ENCODE data around the gene VGLL4. TPM values are rescaled to one million over a fixed set of nuclear protein-coding genes. Genes with fewer than 3 reads are reported as not detected.

The VGLL4 gene
- polyA plus RNA-seq, 3 donors, result 8.5 to 13.2 (median 10.0) TPM

- H3K9me3 ChIP-seq (replicated peaks in 1 of 2; ENCODE audit: control insufficient read depth in 1 of 2, insufficient read depth in 1 of 2, low read length in 2 of 2), result no peaks in the 10 kb centered on the region
- H3K4me3 ChIP-seq (replicated peaks in 1 of 3; ENCODE audit: low read depth in 2 of 3, low read length in 3 of 3), result no peak overlapping the region
- H2AFZ ChIP-seq (ENCODE audit: insufficient read depth, low read depth, low read length, poor library complexity, severe bottlenecking), result no peak overlapping the region
- H4K20me1 ChIP-seq (ENCODE audit: insufficient read depth, low read length), result no peaks in the 10 kb centered on the region
- H3K27me3 ChIP-seq (ENCODE audit: control insufficient read depth in 2 of 2, insufficient read depth in 2 of 2, low read length in 2 of 2), result no peaks in the 10 kb centered on the region
- WGBS (ENCODE audit: insufficient coverage), result 95% methylated on average over 10 of the region's 14 CpGs
- Mint-ChIP-seq H3K9me3 (peaks cover 0 to 1% (median 0%) of the 10 kb centered on the region in 7 donors), H3K27me3 (ENCODE audit: low read depth in 3 of 3) (peaks cover 0 to 2% (median 0%) of the 10 kb centered on the region in 3 donors), H3K4me3 (no peak overlapping the region), H3K36me3 (no peaks in the 10 kb centered on the region), H3K4me1 (no peaks in the 10 kb centered on the region), H3K27ac (no peak overlapping the region)
- no peaks in the 10 kb centered on the region for H3K4me1 ChIP-seq (ENCODE audit: control insufficient read depth in 1 of 2, insufficient read depth in 2 of 2, low read length in 2 of 2)
- no peak overlapping the region for H3K27ac ChIP-seq (ENCODE audit: low read depth in 1 of 2, low read length in 2 of 2)
- H3K4me2 ChIP-seq (replicated peaks; ENCODE audit: extremely low read depth, low read length, poor library complexity, severe bottlenecking), result no peak overlapping the region
- no peaks in the 10 kb centered on the region for H3K36me3 ChIP-seq (replicated peaks in 1 of 2; ENCODE audit: control insufficient read depth in 1 of 2, insufficient read depth in 2 of 2, low read length in 2 of 2)
- H3K9ac ChIP-seq (ENCODE audit: insufficient read depth, low read length, poor library complexity, severe bottlenecking), result no peak overlapping the region
- H3K79me2 ChIP-seq (ENCODE audit: insufficient read depth, low read length), result no peaks in the 10 kb centered on the region
- intact Hi-C loops (cut with micrococcal nuclease), result no loop called here
- no peak for DNase-seq
- TF ChIP-seq CTCF (IDR thresholded peaks at IDR 0.05), result no peak
Measured at GRCh38 chr3:11680509-11680908, 36.8 kb upstream of the VGLL4 start.

- Histone ChIP-seq H3K27ac (ENCODE audit: low read depth in 1 of 2, low read length in 2 of 2) (no peak overlapping the region), H3K9me3 (replicated peaks in 1 of 2; ENCODE audit: control insufficient read depth in 1 of 2, insufficient read depth in 1 of 2, low read length in 2 of 2) (no peaks in the 10 kb centered on the region), H3K4me1 (ENCODE audit: control insufficient read depth in 1 of 2, insufficient read depth in 2 of 2, low read length in 2 of 2) (no peaks in the 10 kb centered on the region), H2AFZ (ENCODE audit: insufficient read depth, low read depth, low read length, poor library complexity, severe bottlenecking) (no peak overlapping the region), H3K36me3 (replicated peaks in 1 of 2; ENCODE audit: control insufficient read depth in 1 of 2, insufficient read depth in 2 of 2, low read length in 2 of 2) (no peaks in the 10 kb centered on the region), H4K20me1 (ENCODE audit: insufficient read depth, low read length) (no peaks in the 10 kb centered on the region), H3K4me3 (replicated peaks in 1 of 3; ENCODE audit: low read depth in 2 of 3, low read length in 3 of 3) (no peak overlapping the region), H3K27me3 (ENCODE audit: control insufficient read depth in 2 of 2, insufficient read depth in 2 of 2, low read length in 2 of 2) (no peaks in the 10 kb centered on the region), H3K4me2 (replicated peaks; ENCODE audit: extremely low read depth, low read length, poor library complexity, severe bottlenecking) (no peak overlapping the region), H3K9ac (ENCODE audit: insufficient read depth, low read length, poor library complexity, severe bottlenecking) (no peak overlapping the region), H3K79me2 (ENCODE audit: insufficient read depth, low read length) (no peaks in the 10 kb centered on the region)
- no peak overlapping the region for H3K27ac Mint-ChIP-seq
- H3K9me3 Mint-ChIP-seq, result peaks cover 0 to 1% (median 0%) of the 10 kb centered on the region in 7 donors
- no peaks in the 10 kb centered on the region for H3K36me3 Mint-ChIP-seq
- intact Hi-C loops (cut with micrococcal nuclease), result no loop called here
- TF ChIP-seq CTCF (IDR thresholded peaks at IDR 0.05), result no peak
- H3K4me1 Mint-ChIP-seq, result no peaks in the 10 kb centered on the region
- H3K27me3 Mint-ChIP-seq (ENCODE audit: low read depth in 3 of 3), result peaks cover 0 to 2% (median 0%) of the 10 kb centered on the region in 3 donors
- DNase-seq, result no peak
- WGBS (ENCODE audit: insufficient coverage), result 100% methylated on average over 5 of the region's 5 CpGs
- no peak overlapping the region for H3K4me3 Mint-ChIP-seq
Measured at GRCh38 chr3:11679964-11680363, 36.2 kb upstream of the VGLL4 start.
